ENCODE measurements around the gene ADARB2.
"Not testable (repeated sequence)": the region's sequence is repeated elsewhere in the genome, so short reads cannot be mapped to it uniquely, and the experiment has no call there.

The ADARB2 gene

DNA sequence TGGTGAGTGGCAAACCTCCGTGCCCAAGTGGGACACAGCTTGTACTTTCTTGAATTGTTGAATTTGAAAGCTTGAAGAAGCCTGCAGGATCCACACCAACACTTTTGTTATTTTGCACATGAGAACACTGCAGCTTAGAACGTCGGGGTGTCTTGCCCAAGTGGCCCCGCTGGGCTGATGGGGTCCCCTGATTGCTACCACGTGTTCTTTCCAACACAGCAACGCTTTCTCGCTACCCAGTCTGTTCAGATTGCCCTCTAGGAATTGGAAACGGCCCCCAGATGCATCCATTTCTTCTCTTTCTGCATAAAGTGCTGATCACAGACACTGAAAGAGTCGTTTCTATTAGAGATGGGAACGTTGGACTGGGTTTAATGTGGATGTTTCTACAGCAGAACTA, 268.5 kb downstream of the ADARB2 start:
- Histone ChIP-seq H3K36me3 (no peaks in the 10 kb centered on the region), H3K9me3 (no peaks in the 10 kb centered on the region), H3K4me1 (ENCODE audit: control insufficient read depth in 1 of 2, insufficient read depth in 1 of 2, low read depth in 1 of 2, low read length in 1 of 2) (no peaks in the 10 kb centered on the region), H3K27me3 (no peaks in the 10 kb centered on the region), H3K4me3 (ENCODE audit: low read depth in 1 of 2, low read length in 1 of 2) (no peak overlapping the region), H3K27ac (no peak overlapping the region)
- TF ChIP-seq, protein P1, sequence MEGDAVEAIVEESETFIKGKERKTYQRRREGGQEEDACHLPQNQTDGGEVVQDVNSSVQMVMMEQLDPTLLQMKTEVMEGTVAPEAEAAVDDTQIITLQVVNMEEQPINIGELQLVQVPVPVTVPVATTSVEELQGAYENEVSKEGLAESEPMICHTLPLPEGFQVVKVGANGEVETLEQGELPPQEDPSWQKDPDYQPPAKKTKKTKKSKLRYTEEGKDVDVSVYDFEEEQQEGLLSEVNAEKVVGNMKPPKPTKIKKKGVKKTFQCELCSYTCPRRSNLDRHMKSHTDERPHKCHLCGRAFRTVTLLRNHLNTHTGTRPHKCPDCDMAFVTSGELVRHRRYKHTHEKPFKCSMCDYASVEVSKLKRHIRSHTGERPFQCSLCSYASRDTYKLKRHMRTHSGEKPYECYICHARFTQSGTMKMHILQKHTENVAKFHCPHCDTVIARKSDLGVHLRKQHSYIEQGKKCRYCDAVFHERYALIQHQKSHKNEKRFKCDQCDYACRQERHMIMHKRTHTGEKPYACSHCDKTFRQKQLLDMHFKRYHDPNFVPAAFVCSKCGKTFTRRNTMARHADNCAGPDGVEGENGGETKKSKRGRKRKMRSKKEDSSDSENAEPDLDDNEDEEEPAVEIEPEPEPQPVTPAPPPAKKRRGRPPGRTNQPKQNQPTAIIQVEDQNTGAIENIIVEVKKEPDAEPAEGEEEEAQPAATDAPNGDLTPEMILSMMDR (IDR thresholded peaks at IDR 0.05), result no peak

DNA sequence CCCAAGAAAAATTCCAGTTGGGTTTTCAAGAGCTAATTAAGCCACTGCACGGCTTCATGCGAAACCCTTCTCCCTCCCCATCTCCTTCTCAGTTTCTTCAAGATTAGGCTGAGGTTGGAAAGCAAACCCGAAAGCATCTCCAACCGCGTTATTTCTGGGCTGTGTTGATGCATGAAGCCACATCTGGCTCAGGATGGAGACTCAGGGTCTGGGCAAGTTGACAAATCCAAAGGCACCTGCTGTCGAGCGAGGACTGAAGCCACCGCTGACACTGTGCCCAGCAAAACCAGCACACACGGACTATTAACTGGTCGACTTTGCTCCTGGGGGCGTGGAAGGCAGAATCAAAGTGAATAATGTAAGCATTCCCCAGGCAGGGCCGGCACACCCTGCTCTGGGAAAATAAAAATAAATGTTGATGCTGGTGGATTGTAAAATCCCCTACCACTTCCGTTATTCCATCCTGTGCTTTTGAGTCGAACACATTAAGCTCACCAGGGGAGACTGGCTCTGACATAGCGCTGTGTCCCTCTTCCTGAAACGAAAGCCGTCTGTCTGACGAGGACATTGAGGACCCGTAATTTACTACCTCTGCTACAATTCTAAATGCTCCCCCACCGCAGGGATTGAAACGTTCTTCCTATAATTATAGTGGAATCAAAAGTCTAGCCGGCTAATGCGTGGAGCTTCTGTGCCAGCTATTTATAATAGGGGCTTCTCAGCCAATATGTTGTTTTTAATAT, 269.8 kb downstream of the ADARB2 start:
- Histone ChIP-seq H3K27ac (no peak overlapping the region), H3K36me3 (no peaks in the 10 kb centered on the region), H3K9me3 (no peaks in the 10 kb centered on the region), H3K27me3 (no peaks in the 10 kb centered on the region), H3K4me1 (ENCODE audit: control insufficient read depth in 1 of 2, insufficient read depth in 1 of 2, low read depth in 1 of 2, low read length in 1 of 2) (no peaks in the 10 kb centered on the region), H3K4me3 (ENCODE audit: low read depth in 1 of 2, low read length in 1 of 2) (no peak overlapping the region)
- TF ChIP-seq, protein P1 (IDR thresholded peaks at IDR 0.05), result no peak

DNA sequence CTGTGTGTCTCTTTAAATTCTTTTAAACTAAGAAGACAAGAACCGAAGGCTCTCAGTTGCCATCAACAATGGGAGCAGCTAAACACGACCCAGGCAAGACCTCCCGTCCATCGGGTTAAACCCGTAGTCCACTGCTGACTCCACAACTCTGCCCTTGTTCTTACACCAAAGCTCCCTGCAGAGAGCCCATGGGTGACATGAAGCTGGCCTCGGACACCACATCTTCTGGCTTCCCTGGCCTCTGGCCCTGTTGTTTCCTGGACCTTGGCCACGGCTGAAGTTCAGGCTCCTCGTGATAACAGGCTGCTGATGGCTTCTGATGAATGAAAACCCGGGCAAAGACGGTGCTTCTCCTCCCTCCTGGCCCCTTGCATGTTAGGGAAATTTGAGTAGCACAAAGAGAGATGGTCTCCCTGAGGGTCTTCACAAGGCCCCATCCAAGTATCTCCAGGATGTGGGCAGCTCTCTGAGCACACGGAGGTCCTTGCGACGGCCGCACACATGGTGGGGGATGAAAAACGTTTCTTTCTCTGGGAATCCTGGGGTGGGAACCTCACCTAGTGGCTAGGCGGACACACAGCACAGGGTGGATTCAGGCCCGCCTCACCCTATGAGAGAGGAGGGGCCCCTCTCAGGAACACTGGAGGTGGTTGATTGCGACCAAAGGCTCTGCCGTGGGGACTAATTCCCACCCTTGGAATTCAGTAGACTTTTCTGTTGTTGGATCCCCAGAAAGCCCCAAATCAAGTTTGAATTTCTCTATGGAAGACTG, 271.1 kb downstream of the ADARB2 start:
- no peak overlapping the region for H3K27ac ChIP-seq
- H3K4me3 ChIP-seq (ENCODE audit: low read depth in 1 of 2, low read length in 1 of 2), result no peak overlapping the region
- H3K9me3 ChIP-seq, result no peaks in the 10 kb centered on the region
- no peaks in the 10 kb centered on the region for H3K36me3 ChIP-seq
- TF ChIP-seq, protein P1 (IDR thresholded peaks at IDR 0.05), result no peak
- no peaks in the 10 kb centered on the region for H3K4me1 ChIP-seq (ENCODE audit: control insufficient read depth in 1 of 2, insufficient read depth in 1 of 2, low read depth in 1 of 2, low read length in 1 of 2)
- H3K27me3 ChIP-seq, result no peaks in the 10 kb centered on the region

DNA sequence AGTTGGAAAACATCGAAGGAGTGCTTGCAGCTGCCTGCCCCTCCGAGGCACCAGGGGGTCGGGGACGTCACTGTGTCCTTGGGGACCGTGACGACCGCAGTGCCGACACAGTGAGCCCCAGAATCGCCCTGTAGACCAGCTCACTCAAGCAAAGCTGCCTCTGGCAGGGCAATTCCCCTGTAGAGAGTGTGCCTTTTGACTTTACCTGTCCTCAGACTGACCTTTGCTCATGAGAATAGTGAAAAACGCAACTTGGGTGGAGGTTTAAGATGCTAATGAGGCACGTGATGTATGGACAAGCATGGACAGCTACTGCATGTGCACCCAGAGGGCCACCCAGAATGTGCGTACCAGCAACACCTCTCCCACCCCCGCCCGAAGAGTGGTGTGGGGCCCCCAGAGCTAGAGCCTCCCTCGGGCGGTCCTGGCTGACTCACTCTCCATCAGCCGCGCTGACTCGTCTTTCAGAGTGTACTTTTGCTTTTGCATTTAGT, 271.9 kb downstream of the ADARB2 start:
- no peaks in the 10 kb centered on the region for H3K36me3 ChIP-seq
- TF ChIP-seq, protein P1 (IDR thresholded peaks at IDR 0.05), result no peak
- H3K27ac ChIP-seq, result no peak overlapping the region
- no peak overlapping the region for H3K4me3 ChIP-seq (ENCODE audit: low read depth in 1 of 2, low read length in 1 of 2)
- H3K4me1 ChIP-seq (ENCODE audit: control insufficient read depth in 1 of 2, insufficient read depth in 1 of 2, low read depth in 1 of 2, low read length in 1 of 2), result no peaks in the 10 kb centered on the region
- no peaks in the 10 kb centered on the region for H3K9me3 ChIP-seq
- H3K27me3 ChIP-seq, result no peaks in the 10 kb centered on the region

DNA sequence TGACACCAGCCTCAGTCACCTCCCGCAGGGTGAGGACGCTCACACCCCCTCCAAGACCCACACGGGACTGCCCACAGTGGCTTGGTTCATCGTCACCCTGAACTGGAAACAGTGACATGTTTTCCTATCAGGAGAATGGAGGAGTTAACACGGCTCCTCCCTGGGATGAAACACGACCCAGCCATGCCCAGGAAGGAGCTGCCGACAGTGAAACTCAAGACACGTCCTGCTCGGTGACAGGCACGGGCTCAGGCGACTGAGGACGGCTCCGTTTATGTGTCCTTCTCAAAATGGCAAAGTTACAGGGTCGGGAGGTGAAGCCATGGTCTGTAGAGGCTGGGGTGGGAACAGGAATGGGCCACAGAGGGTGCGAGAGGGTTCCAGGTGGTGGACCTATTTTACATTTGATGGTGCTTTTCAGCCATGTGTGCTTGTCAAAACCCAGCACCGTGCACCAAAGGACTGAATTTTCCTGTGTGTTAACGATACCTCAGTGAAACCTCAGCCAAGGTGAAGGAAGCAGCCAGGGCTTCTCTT, 272.4 kb downstream of the ADARB2 start:
- H3K27ac ChIP-seq, result no peak overlapping the region
- H3K9me3 ChIP-seq, result no peaks in the 10 kb centered on the region
- no peaks in the 10 kb centered on the region for H3K4me1 ChIP-seq (ENCODE audit: control insufficient read depth in 1 of 2, insufficient read depth in 1 of 2, low read depth in 1 of 2, low read length in 1 of 2)
- H3K4me3 ChIP-seq (ENCODE audit: low read depth in 1 of 2, low read length in 1 of 2), result no peak overlapping the region
- H3K36me3 ChIP-seq, result no peaks in the 10 kb centered on the region
- H3K27me3 ChIP-seq, result no peaks in the 10 kb centered on the region
- TF ChIP-seq, protein P1 (IDR thresholded peaks at IDR 0.05), result no peak

DNA sequence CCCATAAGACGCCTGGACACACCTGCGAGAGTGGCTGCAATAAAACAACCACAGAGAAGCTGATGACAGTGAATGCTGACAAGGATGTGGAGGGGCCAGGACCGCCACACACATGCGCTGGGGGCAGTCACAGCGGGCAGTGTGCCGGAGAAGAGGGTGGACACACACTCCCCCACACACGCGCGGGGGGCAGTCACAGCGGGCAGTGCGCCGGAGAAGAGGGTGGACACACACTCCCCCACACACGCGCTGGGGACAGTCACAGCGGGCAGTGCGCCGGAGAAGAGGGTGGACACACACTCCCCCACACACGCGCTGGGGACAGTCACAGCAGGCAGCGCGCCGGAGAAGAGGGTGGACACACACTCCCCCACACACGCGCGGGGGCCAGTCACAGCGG, 273.4 kb downstream of the ADARB2 start:
- not testable (repeated sequence) for H3K9me3 ChIP-seq; H3K27me3 ChIP-seq; H3K36me3 ChIP-seq; H3K4me1 ChIP-seq (ENCODE audit: control insufficient read depth in 1 of 2, insufficient read depth in 1 of 2, low read depth in 1 of 2, low read length in 1 of 2); H3K27ac ChIP-seq; H3K4me3 ChIP-seq (ENCODE audit: low read depth in 1 of 2, low read length in 1 of 2)
